H9 (cell line): ENCODE results near the gene MRPL51. TPM values are rescaled to one million over a fixed set of nuclear protein-coding genes. Genes with fewer than 3 reads are reported as not detected.

Source experiments
- DNase-seq: peaks from one replicate; pipeline ENCODE4 v3.0.0-alpha.2; 2017
- H2AFZ ChIP-seq: one replicate; pipeline ENCODE4 v1.6.1; 2013; ENCODE audit warnings: mild to moderate bottlenecking, low read length, control low read depth, moderate library complexity
- H2AK5ac ChIP-seq: 2 replicates; pipeline ENCODE4 v1.6.1; 2013; ENCODE audit warnings: low read length, control low read depth, mixed read lengths; ENCODE audit not compliant: insufficient read length
- H2BK120ac ChIP-seq: one replicate; pipeline ENCODE4 v1.6.1; 2013; ENCODE audit warnings: low read depth, mild to moderate bottlenecking, low read length, control low read depth, inconsistent platforms; ENCODE audit not compliant: poor library complexity, severe bottlenecking
- H2BK12ac ChIP-seq: 2 replicates; pipeline ENCODE4 v1.6.1; 2013; ENCODE audit warnings: low read length, control low read depth, mixed read lengths, low read depth; ENCODE audit not compliant: insufficient read length
- H2BK15ac ChIP-seq: 2 replicates; pipeline ENCODE4 v1.6.1; 2013; ENCODE audit warnings: low read depth, low read length, control low read depth
- H2BK20ac ChIP-seq: one replicate; pipeline ENCODE4 v1.6.1; 2013; ENCODE audit warnings: low read depth, mild to moderate bottlenecking, low read length, control low read depth, inconsistent platforms; ENCODE audit not compliant: poor library complexity, severe bottlenecking
- H2BK5ac ChIP-seq: 2 replicates; pipeline ENCODE4 v1.6.1; 2013; ENCODE audit warnings: low read length, control low read depth, mixed read lengths; ENCODE audit not compliant: insufficient read length
- H3K14ac ChIP-seq: 2 replicates; pipeline ENCODE4 v1.6.1; 2013; ENCODE audit warnings: low read length, control low read depth; ENCODE audit not compliant: insufficient read depth
- H3K18ac ChIP-seq: 2 replicates; pipeline ENCODE4 v1.6.1; 2013; ENCODE audit warnings: low read depth, mild to moderate bottlenecking, mixed read lengths, low read length, control low read depth; ENCODE audit not compliant: insufficient read length
- H3K23ac ChIP-seq: 2 replicates; pipeline ENCODE4 v1.6.1; 2013; ENCODE audit warnings: low read length, control low read depth, mixed read lengths, low read depth; ENCODE audit not compliant: insufficient read length
- H3K23me2 ChIP-seq: 2 replicates; pipeline ENCODE4 v1.6.1; 2013; ENCODE audit warnings: low read depth, mild to moderate bottlenecking, mixed read lengths, low read length, control low read depth; ENCODE audit not compliant: insufficient read length, poor library complexity, severe bottlenecking
- H3K27ac ChIP-seq: 2 replicates; pipeline ENCODE4 v1.5.1; 2013; ENCODE audit warnings: low read length, control low read depth, mixed read lengths, low read depth; ENCODE audit not compliant: insufficient read length
- H3K27me3 ChIP-seq: 2 replicates; pipeline ENCODE4 v1.6.1; 2013; ENCODE audit warnings: low read length, control low read depth, inconsistent platforms; ENCODE audit not compliant: insufficient read depth
- H3K4ac ChIP-seq: 2 replicates; pipeline ENCODE4 v1.6.1; 2013; ENCODE audit warnings: low read depth, mild to moderate bottlenecking, control low read depth, inconsistent platforms, low read length, moderate library complexity
- H3K4me1 ChIP-seq: 2 replicates; pipeline ENCODE4 v1.6.1; 2013; ENCODE audit warnings: low read length, control low read depth, inconsistent platforms; ENCODE audit not compliant: insufficient read depth
- H3K4me2 ChIP-seq: 2 replicates; pipeline ENCODE4 v1.6.1; 2013; ENCODE audit warnings: low read length, control low read depth, mixed read lengths; ENCODE audit not compliant: insufficient read length, insufficient read depth
- H3K56ac ChIP-seq: 2 replicates; pipeline ENCODE4 v1.6.1; 2013; ENCODE audit warnings: low read depth, mild to moderate bottlenecking, mixed read lengths, low read length, control low read depth; ENCODE audit not compliant: insufficient read length
- H3K79me1 ChIP-seq: 2 replicates; pipeline ENCODE4 v1.6.1; 2013; ENCODE audit warnings: low read depth, mild to moderate bottlenecking, moderate library complexity, low read length, control low read depth, inconsistent platforms; ENCODE audit not compliant: insufficient read depth, poor library complexity, severe bottlenecking
- H3K79me2 ChIP-seq: 2 replicates; pipeline ENCODE4 v1.6.1; 2013; ENCODE audit warnings: low read length, control low read depth, inconsistent platforms; ENCODE audit not compliant: insufficient read depth
- H3K9ac ChIP-seq: 2 replicates; pipeline ENCODE4 v1.6.1; 2013; ENCODE audit warnings: low read length, control low read depth, mixed read lengths; ENCODE audit not compliant: insufficient read length; ENCODE audit errors: extremely low read depth
- H3K9me3 ChIP-seq: one replicate; pipeline ENCODE4 v1.6.1; 2013; ENCODE audit warnings: low read depth, low read length, inconsistent platforms; ENCODE audit not compliant: control insufficient read depth
- H3T11ph ChIP-seq: one replicate; pipeline ENCODE4 v1.6.1; 2013; ENCODE audit warnings: mild to moderate bottlenecking, low read length, control low read depth, inconsistent platforms
- H4K20me1 ChIP-seq: one replicate; pipeline ENCODE4 v1.6.1; 2013; ENCODE audit not compliant: control insufficient read depth, insufficient read length, insufficient read depth
- H4K5ac ChIP-seq: 2 replicates; pipeline ENCODE4 v1.6.1; 2013; ENCODE audit warnings: low read depth, mild to moderate bottlenecking, mixed read lengths, low read length, control low read depth; ENCODE audit not compliant: insufficient read length
- H4K8ac ChIP-seq: replicated peaks from 2 replicates; pipeline ENCODE4 v1.6.1; 2013; ENCODE audit warnings: low read length, control low read depth, mixed read lengths, low read depth; ENCODE audit not compliant: insufficient read length
- H4K91ac ChIP-seq: 2 replicates; pipeline ENCODE4 v1.6.1; 2013; ENCODE audit warnings: low read depth, mild to moderate bottlenecking, moderate library complexity, mixed read lengths, low read length, control low read depth; ENCODE audit not compliant: insufficient read length
- H3K27ac Mint-ChIP-seq, 3 experiments: 2 replicates in 2 of 3; 3 replicates in 1 of 3; pipeline ENCODE4 v1.8.0; 2020 to 2021; ENCODE audit warnings: mixed read lengths in 3 of 3, mild to moderate bottlenecking in 1 of 3, moderate library complexity in 1 of 3
- H3K27me3 Mint-ChIP-seq: 2 replicates; pipeline ENCODE4 v1.8.0; 2021; ENCODE audit warnings: low read depth, mild to moderate bottlenecking, moderate library complexity, mixed read lengths
- H3K36me3 Mint-ChIP-seq, 3 experiments: 2 replicates in 2 of 3; 3 replicates in 1 of 3; pipeline ENCODE4 v1.8.0; 2020 to 2021; ENCODE audit warnings: low read depth in 3 of 3, mixed read lengths in 3 of 3; ENCODE audit not compliant: insufficient read depth in 1 of 3
- H3K4me1 Mint-ChIP-seq, 2 experiments: 2 replicates each; pipeline ENCODE4 v1.8.0; 2020; ENCODE audit warnings: mixed read lengths in 2 of 2
- H3K4me3 Mint-ChIP-seq, 2 experiments: 2 replicates in 1 of 2; 3 replicates in 1 of 2; pipeline ENCODE4 v1.8.0; 2020 to 2021; ENCODE audit warnings: mild to moderate bottlenecking in 2 of 2, mixed read lengths in 2 of 2, moderate library complexity in 1 of 2
- H3K9me3 Mint-ChIP-seq, 2 experiments: 2 replicates in 1 of 2; 3 replicates in 1 of 2; pipeline ENCODE4 v1.8.0; 2020; ENCODE audit warnings: mild to moderate bottlenecking in 2 of 2, mixed read lengths in 2 of 2, moderate library complexity in 1 of 2
- WGBS: extraction: QIAGEN DNeasy Blood & Tissue Kit; methylation state at CpG from one replicate; pipeline ENCODE4 v1.1.7; 2013; ENCODE audit warnings: missing lambda C conversion rate, low lambda C conversion rate, mixed read lengths; ENCODE audit not compliant: insufficient read length; ENCODE audit errors: extremely low coverage; 5-methylcytosine and 5-hydroxymethylcytosine counted together
- total RNA-seq: library from RNA; stranded (reverse); gene quantifications from 2 replicates; pipeline ENCODE4 v1.2.1, GENCODE V29; 2021
- TF ChIP-seq, protein P1 (sequence below): fragments of 200-600 bp; sonication (generic); conservative IDR thresholded peaks from 3 replicates; pipeline ENCODE4 v1.8.0; 2021; ENCODE audit warnings: antibody characterized with exemption, mild to moderate bottlenecking

Gene MRPL51
- total RNA-seq, 1 experiment from 2014 or later, result 329 TPM

GRCh38 chr12:6452245-6452943 lies 40.7 kb downstream of the MRPL51 start:
- Histone ChIP-seq H3K4ac (peak overlapping the region; percentile 0; the same call in 1 of the 2 replicates), H4K8ac (no peak overlapping the region), H3K4me1 (peaks cover 11% of the 10 kb centered on the region; the same call in 1 of the 2 replicates), H2BK12ac (no peak overlapping the region), H3K27me3 (no peaks in the 10 kb centered on the region), H2BK20ac (no peak overlapping the region), H2AFZ (no peak overlapping the region), H2BK120ac (peak overlapping the region; percentile 42), H3K56ac (no peak overlapping the region), H3K9ac (no peak overlapping the region), H3K79me1 (no peaks in the 10 kb centered on the region), H2BK15ac (no peak overlapping the region), H3K27ac (no peak overlapping the region), H4K20me1 (no peaks in the 10 kb centered on the region), H2BK5ac (no peak overlapping the region), H3K9me3 (no peaks in the 10 kb centered on the region), H3T11ph (no peak overlapping the region), H4K91ac (no peak overlapping the region), H4K5ac (peak overlapping the region; percentile 12), H3K23ac (no peak overlapping the region), H3K18ac (peak overlapping the region; percentile 64), H3K79me2 (no peaks in the 10 kb centered on the region), H3K23me2 (peaks cover 3% of the 10 kb centered on the region), H2AK5ac (no peak overlapping the region), H3K14ac (peak overlapping the region; percentile 79), H3K4me2 (peak overlapping the region; percentile 17)
- no CpG with 5 or more reads among the region's 9 CpGs for WGBS
- H3K27ac Mint-ChIP-seq, result peak overlapping the region; percentile 95 to 99 (median 99)
- H3K4me1 Mint-ChIP-seq, result peaks cover 40 to 42% of the 10 kb centered on the region in 2 experiments
- peaks cover 5 to 10% (median 6%) of the 10 kb centered on the region in 3 experiments; a peak in 6 of 7 replicates for H3K36me3 Mint-ChIP-seq
- TF ChIP-seq, protein P1, sequence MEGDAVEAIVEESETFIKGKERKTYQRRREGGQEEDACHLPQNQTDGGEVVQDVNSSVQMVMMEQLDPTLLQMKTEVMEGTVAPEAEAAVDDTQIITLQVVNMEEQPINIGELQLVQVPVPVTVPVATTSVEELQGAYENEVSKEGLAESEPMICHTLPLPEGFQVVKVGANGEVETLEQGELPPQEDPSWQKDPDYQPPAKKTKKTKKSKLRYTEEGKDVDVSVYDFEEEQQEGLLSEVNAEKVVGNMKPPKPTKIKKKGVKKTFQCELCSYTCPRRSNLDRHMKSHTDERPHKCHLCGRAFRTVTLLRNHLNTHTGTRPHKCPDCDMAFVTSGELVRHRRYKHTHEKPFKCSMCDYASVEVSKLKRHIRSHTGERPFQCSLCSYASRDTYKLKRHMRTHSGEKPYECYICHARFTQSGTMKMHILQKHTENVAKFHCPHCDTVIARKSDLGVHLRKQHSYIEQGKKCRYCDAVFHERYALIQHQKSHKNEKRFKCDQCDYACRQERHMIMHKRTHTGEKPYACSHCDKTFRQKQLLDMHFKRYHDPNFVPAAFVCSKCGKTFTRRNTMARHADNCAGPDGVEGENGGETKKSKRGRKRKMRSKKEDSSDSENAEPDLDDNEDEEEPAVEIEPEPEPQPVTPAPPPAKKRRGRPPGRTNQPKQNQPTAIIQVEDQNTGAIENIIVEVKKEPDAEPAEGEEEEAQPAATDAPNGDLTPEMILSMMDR, result no peak
- H3K9me3 Mint-ChIP-seq, result no peaks in the 10 kb centered on the region
- H3K4me3 Mint-ChIP-seq, result peak overlapping the region; percentile 55 to 73; a peak in 4 of 5 replicates
- no peak for DNase-seq
- H3K27me3 Mint-ChIP-seq, result no peaks in the 10 kb centered on the region; the same call in none of the 2 replicates
